ENCODE measurements around the gene TXNL1. TPM values are rescaled to one million over a fixed set of nuclear protein-coding genes. Genes with fewer than 3 reads are reported as not detected.

Gene TXNL1
- total and polyA plus RNA-seq, 2 of the 8 experiments (the other 6 are each of a cell fraction or from before 2014, with no cell fraction given): 35.1 to 85.8 TPM

- H3K9me3 ChIP-seq (ENCODE audit: insufficient read depth in 2 of 2, low read depth in 1 of 2, low read length in 1 of 2): no peaks in the 10 kb centered on the region
- H2BK20ac ChIP-seq (ENCODE audit: low read length): no peak overlapping the region
- no peak overlapping the region for H3K9ac ChIP-seq (replicated peaks in 1 of 4; ENCODE audit: extremely low read depth in 1 of 4, low read depth in 3 of 4, low read length in 3 of 4)
- no peak overlapping the region for H2AFZ ChIP-seq (ENCODE audit: low read length)
- H3K4me3 ChIP-seq (ENCODE audit: extremely low read depth in 1 of 4, insufficient read depth in 2 of 4, low read depth in 3 of 4, low read length in 4 of 4): no peak overlapping the region
- no peaks in the 10 kb centered on the region for H3K79me2 ChIP-seq (ENCODE audit: control insufficient read depth in 1 of 2, insufficient read depth in 2 of 2, low read length in 2 of 2)
- 87% methylated on average over 6 of the region's 6 CpGs; no CpG with 5 or more reads in 1 of the 2 experiments for whole genome bisulfite sequencing, 2 experiments (ENCODE audit: extremely low coverage in 1 of 2, insufficient coverage in 1 of 2, insufficient read length in 1 of 2, insufficient replicate concordance in 2 of 2, low coverage in 1 of 2, low lambda C conversion rate in 2 of 2, missing lambda C conversion rate in 1 of 2)
- no peak overlapping the region for H2AK5ac ChIP-seq (ENCODE audit: low read depth, low read length)
- H3K23ac ChIP-seq (ENCODE audit: insufficient read length): no peak overlapping the region
- no peaks in the 10 kb centered on the region for H3K79me1 ChIP-seq (ENCODE audit: low read depth, low read length)
- DNase-seq (ENCODE audit: low read depth in 1 of 2, low spot score in 2 of 2) (no peak), FAIRE-seq (no peak)
- no peaks in the 10 kb centered on the region for H3K36me3 ChIP-seq (ENCODE audit: control insufficient read depth in 2 of 4, insufficient read depth in 4 of 4, low read length in 3 of 4)
- no peak overlapping the region for H2BK120ac ChIP-seq (replicated peaks; ENCODE audit: low read depth, low read length)
- H4K8ac ChIP-seq (ENCODE audit: extremely low read depth, insufficient read depth, low read length): no peak overlapping the region
- no peak overlapping the region for H2BK5ac ChIP-seq (ENCODE audit: low read depth, low read length)
- no peak overlapping the region for H3K56ac ChIP-seq (replicated peaks; ENCODE audit: insufficient read length, low read depth, low read length)
- H3K4me2 ChIP-seq (ENCODE audit: insufficient read depth in 1 of 2, low read depth in 2 of 2, low read length in 2 of 2): no peak overlapping the region
- H2BK15ac ChIP-seq (ENCODE audit: low read length): no peak overlapping the region
- H3K23me2 ChIP-seq (ENCODE audit: low read depth, low read length): no peaks in the 10 kb centered on the region
- H3K18ac ChIP-seq (ENCODE audit: extremely low read depth, low read length): no peak overlapping the region
- H3K14ac ChIP-seq (ENCODE audit: insufficient read length): no peak overlapping the region
- CTCF ChIA-PET (ENCODE audit: partially characterized antibody): interaction anchor here (0.6 to 1.1 kb wide), 2 partner anchors 17 to 56 kb away, joined by 3 to 4 read pairs; no protein-coding TSS in a partner anchor
- H3K4me1 ChIP-seq (replicated peaks in 1 of 4; ENCODE audit: control insufficient read depth in 3 of 4, insufficient read depth in 4 of 4, low read length in 3 of 4): no peaks in the 10 kb centered on the region; a peak in 3 of 7 replicates
- POLR2A ChIA-PET (ENCODE audit: partially characterized antibody): no interaction called here
- no peak overlapping the region for H3K4ac ChIP-seq (replicated peaks; ENCODE audit: insufficient read length, low read depth, low read length)
- no peaks in the 10 kb centered on the region for H3K27me3 ChIP-seq (replicated peaks in 1 of 4; ENCODE audit: control insufficient read depth in 3 of 4, extremely low read depth in 1 of 4, insufficient read depth in 3 of 4, low read length in 3 of 4)
- H4K20me1 ChIP-seq (replicated peaks in 1 of 2; ENCODE audit: control insufficient read depth in 1 of 2, insufficient read depth in 2 of 2, low read length in 2 of 2): no peaks in the 10 kb centered on the region
- H4K91ac ChIP-seq (replicated peaks; ENCODE audit: insufficient read length, low read length): no peak overlapping the region
- H2BK12ac ChIP-seq (ENCODE audit: low read depth, low read length): no peak overlapping the region
- H3K27ac ChIP-seq (ENCODE audit: low read depth, low read length): no peak overlapping the region
- H4K5ac ChIP-seq (ENCODE audit: insufficient read length, low read depth, low read length): no peak overlapping the region
- TF ChIP-seq NRF1 (IDR thresholded peaks at IDR 0.05; ENCODE audit: low read depth, low read length): no peak
- TF ChIP-seq SIN3A (conservative IDR thresholded peaks at IDR 0.05 in 1 of 2, IDR thresholded peaks at IDR 0.05 in 1 of 2; ENCODE audit: low read depth in 1 of 2, low read length in 2 of 2): no peak
- TF ChIP-seq RAD21 (IDR thresholded peaks at IDR 0.05 in 1 of 2, conservative IDR thresholded peaks at IDR 0.05 in 1 of 2; ENCODE audit: low read depth in 2 of 2, low read length in 2 of 2): no peak
- TF ChIP-seq RXRA (IDR thresholded peaks at IDR 0.05; ENCODE audit: insufficient read depth, low read depth, low read length): no peak
- TF ChIP-seq ASH2L (IDR thresholded peaks at IDR 0.05; ENCODE audit: low read length): no peak
- TF ChIP-seq EGR1 (IDR thresholded peaks at IDR 0.05; ENCODE audit: borderline replicate concordance, low read depth, low read length): no peak
- TF ChIP-seq JUND (IDR thresholded peaks at IDR 0.05; ENCODE audit: low read length): no peak
- TF ChIP-seq SAP30 (IDR thresholded peaks at IDR 0.05; ENCODE audit: insufficient read depth, insufficient replicate concordance, low read length): no peak
- TF ChIP-seq FOSL1 (IDR thresholded peaks at IDR 0.05; ENCODE audit: insufficient read depth, low read depth, low read length): no peak
- no peak for TF ChIP-seq CREB1 (IDR thresholded peaks at IDR 0.05)
- no peak for TF ChIP-seq HDAC2 (IDR thresholded peaks at IDR 0.05; ENCODE audit: borderline replicate concordance in 1 of 2, low read depth in 2 of 2, low read length in 2 of 2)
- TF ChIP-seq BCL11A (IDR thresholded peaks at IDR 0.05; ENCODE audit: low read depth in 2 of 2, low read length in 2 of 2): no peak
- TF ChIP-seq SRF (IDR thresholded peaks at IDR 0.05; ENCODE audit: low read depth, low read length): no peak
Observed at GRCh38 chr18:56559044-56559443, 79.3 kb downstream of the TXNL1 start.

Data from H1 (cell line).